Measurements from ENCODE around the gene USP48.

USP48 gene

DNA sequence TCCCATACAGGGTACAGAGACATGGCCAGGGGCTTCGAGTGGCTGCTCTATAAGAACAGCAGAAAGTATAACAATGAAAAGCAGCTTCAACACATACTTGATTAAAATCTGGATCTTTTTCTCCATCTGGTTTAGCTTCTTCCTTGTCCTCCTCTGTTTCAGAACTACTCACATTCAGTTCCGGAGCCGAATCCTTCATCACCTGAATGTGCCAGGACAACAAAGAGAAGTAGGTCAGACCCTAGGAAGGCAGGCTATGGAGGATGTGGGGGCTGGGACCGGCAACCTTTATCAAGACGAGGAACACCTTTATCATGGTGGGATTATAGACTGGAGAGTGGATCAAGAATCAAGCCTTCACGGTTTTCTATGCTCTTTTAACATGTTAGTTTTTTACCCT lies 81.5 kb downstream of the USP48 start:
- no peak for DNase-seq (ENCODE audit: low spot score)

- DNase-seq (ENCODE audit: low spot score), result no peak
Observed at GRCh38 chr1:21700094-21700493, 82.9 kb downstream of the USP48 start.

DNA sequence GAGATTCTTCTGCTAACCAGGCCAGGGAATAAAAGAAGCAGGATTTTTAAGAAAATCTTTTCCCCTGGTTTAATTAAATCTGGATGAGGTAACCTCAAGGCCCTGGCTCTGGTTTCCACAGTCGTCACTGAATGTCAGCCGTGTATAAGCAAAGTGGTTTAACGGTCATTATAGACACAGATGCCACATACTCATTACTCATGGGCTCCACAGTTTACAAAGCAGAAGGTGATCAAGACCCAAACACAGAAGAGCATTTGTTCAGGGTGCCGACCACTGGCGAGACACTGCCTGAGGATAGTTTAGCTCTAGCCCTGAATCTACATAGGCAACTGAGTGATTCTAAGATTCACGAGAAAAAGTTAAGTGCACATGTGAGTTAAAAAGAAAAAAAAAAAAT lies 86.0 kb downstream of the USP48 start:
- DNase-seq (ENCODE audit: low spot score), result no peak

DNA sequence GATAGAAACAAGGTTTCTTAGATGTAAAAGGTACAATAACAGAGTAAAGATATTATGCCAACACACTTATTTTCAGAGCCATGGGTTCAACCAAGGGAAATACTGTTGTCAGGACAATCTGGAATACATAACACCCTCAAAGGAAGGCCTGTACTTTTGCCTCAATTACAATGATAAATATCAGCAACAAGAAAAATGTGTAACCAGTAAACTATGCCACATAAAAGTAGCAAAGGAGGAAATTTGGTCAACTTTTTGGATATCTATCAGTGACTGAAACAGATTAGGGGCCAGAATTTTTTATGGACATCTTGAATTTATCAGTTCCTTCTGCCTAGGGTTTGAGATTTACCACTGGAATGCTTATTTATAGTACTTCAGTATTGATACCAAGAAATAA lies 89.2 kb downstream of the USP48 start:
- DNase-seq (ENCODE audit: low spot score), result no peak

DNA sequence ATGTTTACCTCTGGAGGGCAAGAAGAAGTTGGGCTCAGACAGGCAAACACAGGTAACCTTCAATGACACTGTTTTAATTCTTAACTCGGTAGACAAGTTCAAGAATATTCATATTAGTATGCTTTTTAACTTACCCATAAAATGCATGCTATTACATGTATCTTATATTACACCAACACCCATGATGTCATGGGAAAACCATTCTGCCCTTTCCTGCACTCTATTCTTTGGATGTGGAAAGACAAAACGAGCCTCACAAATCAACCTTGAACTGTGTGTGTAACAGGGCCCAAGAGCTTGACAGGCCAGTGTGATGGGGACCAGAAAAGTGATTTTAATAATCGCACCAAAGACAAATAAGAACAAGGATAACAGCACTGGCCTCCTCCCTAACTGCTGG lies 91.2 kb downstream of the USP48 start:
- no peak for DNase-seq (ENCODE audit: low spot score)

DNA sequence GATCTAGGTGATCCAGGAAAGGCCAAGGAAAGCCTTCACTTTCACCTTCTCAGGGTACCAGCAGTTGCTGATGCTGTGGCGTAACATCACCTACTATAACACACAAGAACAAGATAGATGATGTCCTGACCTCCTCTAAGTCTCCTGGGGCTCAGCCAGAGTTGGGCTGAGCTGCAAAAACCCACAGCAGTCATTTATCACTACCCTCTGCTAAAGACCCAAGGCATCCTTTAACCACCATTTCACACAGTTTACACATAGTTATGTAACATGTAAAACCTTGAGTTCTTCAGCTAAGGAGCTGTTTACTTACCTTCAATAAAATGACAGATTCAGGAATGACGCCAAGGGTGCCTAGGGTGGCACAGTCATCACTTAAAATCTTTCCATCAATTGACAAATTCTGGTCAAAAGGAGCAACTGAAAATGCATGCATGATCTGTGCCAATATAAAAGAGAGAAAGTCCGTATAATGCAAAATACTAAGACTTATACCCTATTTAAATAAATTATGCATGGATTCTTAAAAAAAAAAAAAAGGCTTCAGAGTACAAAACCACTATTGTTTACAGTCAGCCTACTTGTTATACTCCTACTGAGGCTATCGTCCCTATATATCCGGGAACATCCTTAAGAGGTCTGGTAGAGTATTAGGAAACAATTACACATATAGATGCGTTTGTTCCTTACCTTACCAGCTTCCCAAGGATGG lies 93.1 kb downstream of the USP48 start:
- no peak for DNase-seq (ENCODE audit: low spot score)

GRCh38 chr1:21687081-21687529 lies 95.8 kb downstream of the USP48 start:
- DNase-seq (ENCODE audit: low spot score), result no peak

- DNase-seq (ENCODE audit: low spot score), result no peak
Observed at GRCh38 chr1:21685946-21686678, 96.8 kb downstream of the USP48 start.

DNA sequence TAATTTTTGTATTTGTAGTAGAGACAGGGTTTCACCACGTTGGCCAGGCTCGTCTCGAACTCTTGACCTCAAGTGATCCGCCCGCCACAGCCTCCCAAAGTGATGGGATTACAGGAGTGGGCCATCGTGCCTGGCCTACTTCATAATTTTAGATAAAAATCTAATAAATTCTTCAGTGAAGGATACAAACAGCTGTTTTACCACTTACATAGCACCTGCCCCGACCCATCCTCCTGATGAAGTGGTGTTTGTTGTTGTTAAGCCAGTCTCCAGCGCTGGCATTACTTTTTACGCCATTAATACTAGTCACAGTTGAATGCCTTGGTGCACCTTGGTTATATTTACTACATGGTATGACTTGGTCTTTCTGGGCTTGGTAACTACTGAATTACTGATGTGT lies 101.5 kb downstream of the USP48 start:
- no peak for DNase-seq (ENCODE audit: low spot score)

- no peak for DNase-seq (ENCODE audit: low spot score)
Observed at GRCh38 chr1:21680918-21681317, 102.0 kb downstream of the USP48 start.

DNA sequence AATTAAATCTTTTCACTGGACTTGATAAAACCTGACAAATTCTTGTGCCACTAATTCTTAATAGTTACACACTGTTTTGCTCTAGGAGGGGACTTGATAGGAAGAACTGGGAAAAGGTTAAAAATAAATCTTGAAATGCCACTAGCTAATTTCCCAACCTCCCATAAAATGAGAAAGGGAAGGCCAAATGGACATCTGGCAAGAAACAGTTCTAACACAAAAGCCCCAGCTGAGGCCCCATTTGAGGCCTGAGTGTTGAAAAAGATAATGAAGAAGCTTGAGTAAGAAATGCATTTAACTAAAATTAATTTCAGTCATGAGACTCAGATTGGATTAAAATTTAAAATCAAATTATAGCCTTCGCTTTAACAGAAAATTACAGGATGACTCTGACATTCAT lies 102.6 kb downstream of the USP48 start:
- DNase-seq (ENCODE audit: low spot score), result no peak

DNA sequence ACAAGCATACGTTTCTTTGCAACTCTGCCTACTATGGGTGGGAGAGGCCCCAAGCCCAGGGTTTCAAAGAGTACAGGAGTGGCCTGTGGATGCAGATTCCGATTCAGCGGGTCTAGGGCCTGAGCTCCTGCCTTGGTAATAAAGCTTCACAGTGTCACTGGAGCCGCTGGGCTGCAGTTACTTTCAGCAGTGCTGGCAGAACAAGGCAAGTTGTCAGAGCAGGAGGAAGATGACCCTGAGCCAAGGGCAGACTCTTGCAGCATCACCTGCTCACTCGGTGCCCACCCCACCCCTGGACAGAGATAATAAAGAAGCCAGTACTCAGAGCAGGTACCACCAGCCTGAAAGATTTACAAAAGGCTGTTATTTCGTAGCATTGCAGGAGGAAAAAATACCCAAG lies 105.8 kb downstream of the USP48 start:
- no peak for DNase-seq (ENCODE audit: low spot score)

- DNase-seq (ENCODE audit: low spot score), result no peak
Observed at GRCh38 chr1:21674957-21675356, 108.0 kb downstream of the USP48 start.

DNA sequence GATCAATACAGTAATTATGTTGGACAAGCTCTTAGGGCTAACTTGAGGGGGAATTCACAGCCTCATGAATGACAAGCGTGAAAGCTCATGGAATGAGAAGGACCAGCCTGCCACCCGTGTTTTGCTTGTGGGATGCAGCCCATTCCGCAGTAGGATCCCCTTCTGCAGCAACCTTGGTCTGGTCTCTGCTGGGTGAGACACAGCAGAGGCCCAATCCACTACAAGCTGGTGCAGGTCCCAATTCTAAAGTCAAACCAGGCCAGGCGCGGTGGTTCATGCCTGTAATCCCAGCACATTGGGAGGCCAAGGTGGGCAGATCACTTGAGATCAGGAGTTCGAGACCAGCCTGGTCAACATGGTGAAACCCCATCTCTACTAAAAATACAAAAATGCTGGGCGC lies 109.1 kb downstream of the USP48 start:
- peak; percentile 10 for DNase-seq (ENCODE audit: low spot score)

DNA sequence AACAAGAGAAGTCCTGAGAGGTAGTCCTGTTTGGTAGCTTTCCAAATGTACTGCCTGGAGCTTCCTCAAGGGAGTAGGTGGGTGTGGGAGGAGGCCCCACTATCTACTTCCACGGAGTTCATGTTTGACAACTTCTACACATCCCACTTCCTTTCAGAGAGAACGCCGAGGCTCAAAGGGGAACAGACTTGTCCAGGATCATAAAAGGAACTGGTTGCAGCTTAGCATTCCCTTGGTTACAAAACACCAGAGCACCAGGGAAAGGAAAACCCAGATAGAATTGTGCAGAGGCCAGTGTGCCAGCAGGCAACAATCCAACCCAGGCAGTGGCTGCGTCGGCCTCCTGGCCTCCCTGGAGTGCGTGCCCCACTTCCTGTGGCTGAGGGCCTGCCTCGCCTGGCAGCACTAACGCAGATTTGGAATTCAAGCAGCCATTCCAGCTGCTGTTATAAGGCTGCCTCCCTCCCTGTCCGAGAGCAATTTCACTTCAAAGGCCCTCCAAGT lies 109.6 kb downstream of the USP48 start:
- DNase-seq (ENCODE audit: low spot score), result peak; percentile 73

DNA sequence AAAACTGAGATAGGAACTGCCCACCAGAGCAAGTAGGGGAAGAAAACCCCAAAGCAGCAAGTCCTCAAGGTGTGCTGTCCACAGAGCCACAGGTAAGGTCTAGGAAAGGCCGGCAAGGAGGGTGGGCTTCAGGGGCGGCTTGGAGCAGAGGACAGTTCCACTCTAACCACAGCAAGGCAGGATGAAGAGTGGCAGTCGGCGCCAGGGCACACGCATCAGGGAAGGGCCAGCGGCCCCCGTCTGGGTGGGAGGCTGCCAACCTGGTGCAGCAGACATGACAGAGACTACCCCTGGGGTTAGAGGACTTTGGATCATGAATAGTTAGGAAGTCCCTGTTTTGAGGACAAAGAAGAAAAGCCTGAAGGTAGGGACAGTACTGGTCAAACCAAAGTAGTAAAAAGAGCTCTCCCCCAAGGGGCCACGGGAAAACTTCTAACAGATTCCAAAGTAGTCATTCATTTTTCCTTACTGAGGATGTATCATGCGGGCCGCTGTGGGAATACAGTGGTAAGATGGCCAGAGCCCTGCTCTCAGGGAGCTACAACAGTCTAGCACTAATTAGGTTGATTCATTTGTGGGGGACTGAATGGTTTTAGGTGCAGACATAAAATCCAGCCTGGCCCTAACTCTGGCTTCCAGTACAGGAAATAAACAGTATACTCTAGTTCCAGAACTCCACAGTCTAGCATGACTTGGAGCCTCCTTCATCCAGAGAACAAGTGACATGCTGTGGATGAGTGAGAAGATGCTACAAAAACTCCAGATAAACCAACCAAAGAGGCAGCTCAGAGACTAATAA lies 110.3 kb downstream of the USP48 start:
- peak; percentile 26 for DNase-seq (ENCODE audit: low spot score)

DNA sequence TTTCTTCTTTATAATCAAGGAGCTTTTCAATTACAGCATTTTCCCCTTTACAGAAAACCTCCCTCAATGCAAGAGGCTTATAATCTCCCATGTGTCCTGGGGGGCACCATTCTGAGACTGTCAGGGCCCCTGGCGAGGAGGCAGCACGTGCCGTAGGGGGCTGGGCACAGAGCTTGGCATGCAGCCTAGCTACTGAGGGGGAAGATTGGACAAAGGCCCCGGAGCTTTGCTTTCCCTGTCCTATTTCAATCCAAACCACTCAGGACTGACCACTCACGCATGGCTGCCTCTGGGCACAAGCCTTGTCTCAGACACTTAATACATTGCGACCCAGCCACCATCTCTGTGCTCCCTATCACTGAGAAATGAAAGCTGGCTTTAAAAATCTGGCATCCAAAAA lies 111.0 kb downstream of the USP48 start:
- DNase-seq (ENCODE audit: low spot score), result peak; percentile 10

GRCh38 chr1:21670956-21671902 lies 111.7 kb downstream of the USP48 start:
- no peak for DNase-seq (ENCODE audit: low spot score)

DNA sequence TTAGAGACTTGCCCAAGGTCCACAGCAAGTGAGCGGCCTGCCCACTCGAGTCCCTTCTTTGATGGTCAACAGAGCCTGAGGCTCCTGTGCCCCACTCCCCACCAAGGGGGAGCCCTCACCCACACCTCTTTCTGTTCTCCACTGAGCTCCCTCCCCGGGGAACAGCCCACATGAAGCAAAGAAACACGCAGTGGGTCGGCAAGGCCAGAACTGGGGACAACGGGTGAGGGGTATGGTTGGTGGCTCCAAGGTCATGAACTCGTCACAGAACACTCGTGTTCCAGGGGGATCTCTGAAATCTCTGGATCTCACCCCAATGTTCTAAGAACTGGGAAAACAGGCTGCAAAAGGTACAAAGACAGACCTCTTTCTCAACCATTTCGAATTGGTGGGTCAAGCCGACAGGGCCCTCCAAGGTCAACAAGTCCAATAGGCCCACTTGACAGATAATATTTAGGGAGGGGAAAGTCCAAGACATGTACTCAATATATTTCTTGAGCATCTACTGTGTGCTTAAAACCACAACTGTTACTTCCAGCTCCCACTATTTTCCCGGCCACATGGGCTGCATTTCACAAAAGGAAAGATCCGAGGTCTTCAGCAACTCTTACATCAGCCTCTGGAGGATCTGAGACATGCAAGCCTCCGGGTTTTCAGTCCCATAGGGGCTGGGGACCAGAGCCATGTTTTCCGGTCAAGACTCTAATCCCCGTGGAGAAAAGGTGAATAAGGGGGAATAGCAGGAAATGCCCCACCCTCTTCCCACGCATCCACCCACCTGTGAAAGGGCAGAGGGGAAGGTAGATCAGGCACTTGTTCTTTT lies 112.7 kb downstream of the USP48 start:
- peak; percentile 7 for DNase-seq (ENCODE audit: low spot score)

DNA sequence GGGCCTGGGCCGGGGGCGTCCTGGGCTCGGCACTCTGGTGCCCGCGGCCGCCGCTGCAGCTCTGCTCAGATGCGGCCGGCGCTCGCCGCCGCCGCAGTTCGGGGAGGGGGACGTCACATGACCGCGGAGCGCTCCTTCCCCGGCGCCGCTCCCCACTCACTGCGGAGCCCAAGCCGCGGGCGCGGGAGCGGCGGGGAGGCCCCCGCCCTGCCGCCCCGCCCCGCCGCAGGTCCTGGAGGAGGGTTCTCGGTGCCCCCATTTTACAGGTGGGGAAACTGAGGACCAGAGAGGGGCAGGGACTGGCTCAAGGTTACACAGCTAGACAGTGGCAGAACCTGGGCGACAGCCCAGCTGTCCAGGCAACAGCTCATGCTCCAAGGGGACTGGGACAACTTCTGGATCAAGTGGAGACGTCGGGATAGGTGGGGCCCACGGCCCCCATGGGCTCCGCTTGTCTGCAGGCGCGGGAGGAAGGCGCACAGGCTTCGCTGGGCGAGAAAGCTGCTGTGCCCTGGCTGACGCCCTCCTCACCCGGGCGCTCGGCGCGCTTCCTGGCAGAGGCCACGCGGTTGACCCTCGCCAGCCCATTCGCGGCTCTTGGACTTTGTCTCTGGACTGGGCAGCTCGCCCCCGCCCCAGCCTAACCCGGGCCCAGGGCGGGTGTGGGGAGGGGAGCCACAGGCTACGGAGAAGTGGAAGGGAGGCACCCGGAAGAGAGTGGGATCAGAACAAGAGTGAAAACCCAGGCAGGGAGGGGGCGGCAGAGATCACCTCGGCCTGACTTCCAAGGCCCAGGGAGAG lies 113.5 kb downstream of the USP48 start, which contains the start of gene RAP1GAP:
RAP1GAP (minus strand) TSS at position 100 of the 801 bp plus-strand sequence. CDS start 49,325 bp downstream, outside the sequence.
- peak; percentile 47 for DNase-seq (ENCODE audit: low spot score)
